Liver (tissue), 9 donors: ENCODE measurements around the gene ZDHHC20. TPM values are rescaled to one million over a fixed set of nuclear protein-coding genes. Genes with fewer than 3 reads are reported as not detected.

Source experiments
- DNase-seq: peaks from one replicate; pipeline ENCODE4 v3.0.0-alpha.2; 2017; ENCODE audit warnings: low spot score
- H3K27ac ChIP-seq, 2 donors: one replicate each; pipeline ENCODE4 v1.7.0; 2013; ENCODE audit warnings: inconsistent platforms in 2 of 2, low read length in 2 of 2, control low read depth in 1 of 2, low read depth in 1 of 2, mild to moderate bottlenecking in 1 of 2
- H3K27me3 ChIP-seq, 4 donors: one replicate each; pipeline versions ENCODE4 v1.6.1 to v1.7.0; 2013; ENCODE audit warnings: low read length in 3 of 4, inconsistent platforms in 1 of 4, mild to moderate bottlenecking in 1 of 4, moderate library complexity in 1 of 4; ENCODE audit not compliant: control insufficient read depth in 4 of 4, insufficient read depth in 4 of 4
- H3K36me3 ChIP-seq, 4 donors: one replicate each; pipeline versions ENCODE4 v1.6.1 to v1.7.0; 2013; ENCODE audit warnings: low read length in 3 of 4, mild to moderate bottlenecking in 3 of 4, low read depth in 1 of 4, moderate library complexity in 1 of 4; ENCODE audit not compliant: control insufficient read depth in 4 of 4, insufficient read depth in 3 of 4
- H3K4me1 ChIP-seq, 4 donors: one replicate each; pipeline versions ENCODE4 v1.6.1 to v1.7.0; 2013; ENCODE audit warnings: low read length in 3 of 4, mild to moderate bottlenecking in 3 of 4, moderate library complexity in 1 of 4; ENCODE audit not compliant: control insufficient read depth in 4 of 4, insufficient read depth in 4 of 4
- H3K4me3 ChIP-seq, 3 donors: one replicate each; pipeline versions ENCODE4 v1.6.1 to v1.7.0; 2013; ENCODE audit warnings: low read length in 3 of 3, control low read depth in 1 of 3, low read depth in 1 of 3, mild to moderate bottlenecking in 1 of 3
- H3K9ac ChIP-seq, 2 donors: one replicate each; pipeline ENCODE4 v1.7.0; 2013; ENCODE audit warnings: low read length in 2 of 2, mild to moderate bottlenecking in 2 of 2, moderate library complexity in 2 of 2, control low read depth in 1 of 2, low read depth in 1 of 2
- H3K9me3 ChIP-seq, 4 donors: one replicate each; pipeline versions ENCODE4 v1.6.1 to v1.7.0; 2013; ENCODE audit warnings: low read length in 3 of 4; ENCODE audit not compliant: control insufficient read depth in 4 of 4
- FOXA2 ChIP-seq: IDR thresholded peaks from 2 replicates; pipeline ENCODE4 v1.6.1; 2016; ENCODE audit warnings: antibody characterized with exemption
- HNF4A ChIP-seq, 2 donors: conservative IDR thresholded peaks; 2 replicates each; pipeline ENCODE4 v1.6.1; 2016; ENCODE audit warnings: antibody characterized with exemption in 2 of 2, mild to moderate bottlenecking in 2 of 2
- HNF4G ChIP-seq: IDR thresholded peaks from 2 replicates; pipeline ENCODE4 v1.6.1; 2016; ENCODE audit warnings: antibody characterized with exemption
- NR2F2 ChIP-seq: IDR thresholded peaks from 2 replicates; pipeline ENCODE4 v1.6.1; 2016; ENCODE audit warnings: antibody characterized with exemption
- TAF1 ChIP-seq: conservative IDR thresholded peaks from 2 replicates; pipeline ENCODE4 v1.6.1; 2016; ENCODE audit warnings: antibody characterized with exemption, mild to moderate bottlenecking
- YY1 ChIP-seq: IDR thresholded peaks from 2 replicates; pipeline ENCODE4 v1.6.1; 2016; ENCODE audit warnings: antibody characterized with exemption, mild to moderate bottlenecking
- WGBS: extraction: QIAGEN DNeasy Blood & Tissue Kit; methylation state at CpG from one replicate; pipeline ENCODE4 v1.1.7; 2013; 5-methylcytosine and 5-hydroxymethylcytosine counted together
- polyA plus RNA-seq, 2 donors: library from polyadenylated mRNA; stranded (reverse) in 1 of 2; unstranded in 1 of 2; fragments of 200-250 nt in 1 of 2; fragments of >200 nt in 1 of 2; fragmentation: Nextera tagmentation in 1 of 2; extraction: Ambion mirVana in 1 of 2; gene quantifications; one replicate each; pipeline versions ENCODE4 v1.2.1 to v1.2.3, GENCODE V29; 2013 to 2015
- total RNA-seq, 2 donors: library from RNA; depleted of rRNA; stranded (reverse); fragments of >200 nt; gene quantifications; one replicate each; pipeline ENCODE4 v1.2.3, GENCODE V29; 2014
- TF ChIP-seq, protein P1 (sequence below): IDR thresholded peaks from 2 replicates; pipeline ENCODE4 v1.6.1; 2016; ENCODE audit warnings: antibody characterized with exemption
- TF ChIP-seq, protein P2 (sequence below): fragments of 150-350 bp; IDR thresholded peaks from 2 replicates; pipeline ENCODE4 v1.5.1; 2017; ENCODE audit warnings: improper control_type of control experiment, low read depth, low read length; ENCODE audit not compliant: missing input control
- TF ChIP-seq, protein P3 (sequence below): IDR thresholded peaks from 2 replicates; pipeline ENCODE4 v1.6.1; 2016; ENCODE audit warnings: antibody characterized with exemption
- TF ChIP-seq, protein P4 (sequence below): IDR thresholded peaks from 2 replicates; pipeline ENCODE4 v1.6.1; 2016; ENCODE audit warnings: antibody characterized with exemption, mild to moderate bottlenecking
- donor health status: healthy.
- donor health status: healthy.
- donor health status: healthy.
- donor health status: healthy.
- donor health status: healthy.

The ZDHHC20 gene
- total and polyA plus RNA-seq, 4 donors, result 7.7 to 55.4 (median 18.6) TPM

DNA sequence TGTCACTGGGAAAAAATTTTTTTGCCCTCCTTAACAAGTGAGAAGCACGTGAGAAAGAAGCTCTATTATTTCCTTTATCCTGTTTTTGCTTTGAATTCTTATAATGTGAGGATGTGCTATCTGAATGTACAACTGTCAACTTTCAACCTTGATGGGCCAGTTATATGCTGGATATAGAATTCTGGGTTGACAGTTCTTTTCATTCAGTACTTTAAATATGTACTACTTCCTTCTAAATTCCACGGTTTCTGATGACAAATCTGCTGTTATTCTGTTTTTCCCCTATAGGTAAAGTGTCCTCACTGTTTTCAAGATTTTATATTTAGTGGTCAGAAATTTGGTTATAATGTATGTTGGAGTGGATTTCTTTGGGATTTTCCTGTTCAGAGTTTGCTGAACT lies 29.9 kb downstream of the ZDHHC20 start:
- Histone ChIP-seq H3K27me3 (no peaks in the 10 kb centered on the region), H3K9ac (no peak overlapping the region), H3K27ac (no peak overlapping the region), H3K9me3 (peaks cover 0 to 6% (median 1%) of the 10 kb centered on the region in 4 donors), H3K4me3 (no peak overlapping the region), H3K36me3 (no peaks in the 10 kb centered on the region), H3K4me1 (peaks cover 0 to 2% (median 0%) of the 10 kb centered on the region in 4 donors)
- WGBS, result 93% methylated on average over 2 of the region's 2 CpGs
- no peak for TF ChIP-seq FOXA2
- TF ChIP-seq, protein P1, sequence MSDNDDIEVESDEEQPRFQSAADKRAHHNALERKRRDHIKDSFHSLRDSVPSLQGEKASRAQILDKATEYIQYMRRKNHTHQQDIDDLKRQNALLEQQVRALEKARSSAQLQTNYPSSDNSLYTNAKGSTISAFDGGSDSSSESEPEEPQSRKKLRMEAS, result no peak
- TF ChIP-seq, protein P2, sequence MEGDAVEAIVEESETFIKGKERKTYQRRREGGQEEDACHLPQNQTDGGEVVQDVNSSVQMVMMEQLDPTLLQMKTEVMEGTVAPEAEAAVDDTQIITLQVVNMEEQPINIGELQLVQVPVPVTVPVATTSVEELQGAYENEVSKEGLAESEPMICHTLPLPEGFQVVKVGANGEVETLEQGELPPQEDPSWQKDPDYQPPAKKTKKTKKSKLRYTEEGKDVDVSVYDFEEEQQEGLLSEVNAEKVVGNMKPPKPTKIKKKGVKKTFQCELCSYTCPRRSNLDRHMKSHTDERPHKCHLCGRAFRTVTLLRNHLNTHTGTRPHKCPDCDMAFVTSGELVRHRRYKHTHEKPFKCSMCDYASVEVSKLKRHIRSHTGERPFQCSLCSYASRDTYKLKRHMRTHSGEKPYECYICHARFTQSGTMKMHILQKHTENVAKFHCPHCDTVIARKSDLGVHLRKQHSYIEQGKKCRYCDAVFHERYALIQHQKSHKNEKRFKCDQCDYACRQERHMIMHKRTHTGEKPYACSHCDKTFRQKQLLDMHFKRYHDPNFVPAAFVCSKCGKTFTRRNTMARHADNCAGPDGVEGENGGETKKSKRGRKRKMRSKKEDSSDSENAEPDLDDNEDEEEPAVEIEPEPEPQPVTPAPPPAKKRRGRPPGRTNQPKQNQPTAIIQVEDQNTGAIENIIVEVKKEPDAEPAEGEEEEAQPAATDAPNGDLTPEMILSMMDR, result no peak
- TF ChIP-seq NR2F2, result no peak
- no peak for TF ChIP-seq HNF4A (conservative IDR thresholded peaks at IDR 0.05)
- TF ChIP-seq, protein P3, sequence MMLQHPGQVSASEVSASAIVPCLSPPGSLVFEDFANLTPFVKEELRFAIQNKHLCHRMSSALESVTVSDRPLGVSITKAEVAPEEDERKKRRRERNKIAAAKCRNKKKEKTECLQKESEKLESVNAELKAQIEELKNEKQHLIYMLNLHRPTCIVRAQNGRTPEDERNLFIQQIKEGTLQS, result no peak
- no peak for TF ChIP-seq YY1
- DNase-seq, result no peak

DNA sequence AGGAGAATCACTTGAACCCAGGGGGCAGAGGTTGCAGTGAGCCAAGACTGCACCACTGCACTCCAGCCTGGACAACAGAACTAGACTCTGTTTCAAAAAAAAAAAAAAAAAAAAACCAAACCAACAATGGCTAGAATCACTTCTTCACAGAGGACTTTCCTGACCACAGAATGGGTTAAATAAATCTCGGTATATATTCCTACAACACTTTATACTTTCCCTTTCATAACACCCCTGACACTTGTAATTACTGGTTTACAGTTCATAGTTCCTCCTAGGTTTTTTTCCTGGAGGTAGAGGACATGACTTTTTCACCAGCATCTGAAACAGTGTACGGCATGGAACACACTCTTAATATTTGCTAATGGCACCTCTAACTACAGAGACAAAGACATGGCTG lies 31.4 kb downstream of the ZDHHC20 start:
- no peaks in the 10 kb centered on the region for H3K27me3 ChIP-seq
- no peak overlapping the region for H3K4me3 ChIP-seq
- no peak for TF ChIP-seq TAF1
- no peak for TF ChIP-seq HNF4A (conservative IDR thresholded peaks at IDR 0.05)
- TF ChIP-seq HNF4G, result no peak
- no peak for TF ChIP-seq NR2F2
- TF ChIP-seq FOXA2, result no peak
- TF ChIP-seq, protein P2, result no peak
- TF ChIP-seq, protein P4, sequence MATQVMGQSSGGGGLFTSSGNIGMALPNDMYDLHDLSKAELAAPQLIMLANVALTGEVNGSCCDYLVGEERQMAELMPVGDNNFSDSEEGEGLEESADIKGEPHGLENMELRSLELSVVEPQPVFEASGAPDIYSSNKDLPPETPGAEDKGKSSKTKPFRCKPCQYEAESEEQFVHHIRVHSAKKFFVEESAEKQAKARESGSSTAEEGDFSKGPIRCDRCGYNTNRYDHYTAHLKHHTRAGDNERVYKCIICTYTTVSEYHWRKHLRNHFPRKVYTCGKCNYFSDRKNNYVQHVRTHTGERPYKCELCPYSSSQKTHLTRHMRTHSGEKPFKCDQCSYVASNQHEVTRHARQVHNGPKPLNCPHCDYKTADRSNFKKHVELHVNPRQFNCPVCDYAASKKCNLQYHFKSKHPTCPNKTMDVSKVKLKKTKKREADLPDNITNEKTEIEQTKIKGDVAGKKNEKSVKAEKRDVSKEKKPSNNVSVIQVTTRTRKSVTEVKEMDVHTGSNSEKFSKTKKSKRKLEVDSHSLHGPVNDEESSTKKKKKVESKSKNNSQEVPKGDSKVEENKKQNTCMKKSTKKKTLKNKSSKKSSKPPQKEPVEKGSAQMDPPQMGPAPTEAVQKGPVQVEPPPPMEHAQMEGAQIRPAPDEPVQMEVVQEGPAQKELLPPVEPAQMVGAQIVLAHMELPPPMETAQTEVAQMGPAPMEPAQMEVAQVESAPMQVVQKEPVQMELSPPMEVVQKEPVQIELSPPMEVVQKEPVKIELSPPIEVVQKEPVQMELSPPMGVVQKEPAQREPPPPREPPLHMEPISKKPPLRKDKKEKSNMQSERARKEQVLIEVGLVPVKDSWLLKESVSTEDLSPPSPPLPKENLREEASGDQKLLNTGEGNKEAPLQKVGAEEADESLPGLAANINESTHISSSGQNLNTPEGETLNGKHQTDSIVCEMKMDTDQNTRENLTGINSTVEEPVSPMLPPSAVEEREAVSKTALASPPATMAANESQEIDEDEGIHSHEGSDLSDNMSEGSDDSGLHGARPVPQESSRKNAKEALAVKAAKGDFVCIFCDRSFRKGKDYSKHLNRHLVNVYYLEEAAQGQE, result no peak
- 71% methylated on average over 2 of the region's 2 CpGs for WGBS
- no peaks in the 10 kb centered on the region for H3K4me1 ChIP-seq
- no peak overlapping the region for H3K27ac ChIP-seq
- no peak overlapping the region for H3K9ac ChIP-seq
- H3K36me3 ChIP-seq, result no peaks in the 10 kb centered on the region
- peaks cover 0 to 6% (median 1%) of the 10 kb centered on the region in 4 donors for H3K9me3 ChIP-seq
- no peak for DNase-seq
